Activated T-cell treated with anti-CD3 and anti-CD28 coated beads, Interleukin-2, amount 50 U/mL, for 48 hours (primary cell): ENCODE data around the gene PARD6A.

Source experiments
- DNase-seq, 2 experiments: peaks; one replicate each; pipeline ENCODE4 v3.0.0-alpha.2; 2020

PARD6A gene

DNA sequence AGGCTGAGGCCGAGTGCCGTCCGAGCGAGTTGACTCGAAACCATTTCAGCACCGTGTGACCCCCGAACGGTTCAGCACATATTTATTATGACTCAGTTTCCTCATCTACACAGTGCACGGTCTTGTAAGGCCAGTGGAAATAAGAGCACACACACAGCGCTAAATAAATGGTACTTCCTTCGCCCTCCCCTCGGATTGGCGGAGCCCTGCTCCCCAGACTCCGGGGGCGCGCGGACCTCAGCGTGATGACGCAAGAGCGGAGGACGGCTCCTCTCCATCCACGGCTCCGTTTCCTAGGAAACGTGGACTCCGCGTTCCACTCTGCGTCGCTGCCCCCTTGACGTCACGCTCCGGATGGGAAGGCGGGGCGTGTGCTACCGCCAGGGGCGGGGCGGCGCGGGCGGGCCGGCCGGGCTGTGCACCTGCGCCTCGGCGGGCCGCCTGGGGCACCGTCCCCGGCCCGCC, at the start of gene PARD6A:
PARD6A (plus strand) TSS at position 397 of the 465 bp plus-strand sequence. CDS start 79 bp downstream, outside the sequence.
- DNase-seq = peak; percentile 94 to 96

DNA sequence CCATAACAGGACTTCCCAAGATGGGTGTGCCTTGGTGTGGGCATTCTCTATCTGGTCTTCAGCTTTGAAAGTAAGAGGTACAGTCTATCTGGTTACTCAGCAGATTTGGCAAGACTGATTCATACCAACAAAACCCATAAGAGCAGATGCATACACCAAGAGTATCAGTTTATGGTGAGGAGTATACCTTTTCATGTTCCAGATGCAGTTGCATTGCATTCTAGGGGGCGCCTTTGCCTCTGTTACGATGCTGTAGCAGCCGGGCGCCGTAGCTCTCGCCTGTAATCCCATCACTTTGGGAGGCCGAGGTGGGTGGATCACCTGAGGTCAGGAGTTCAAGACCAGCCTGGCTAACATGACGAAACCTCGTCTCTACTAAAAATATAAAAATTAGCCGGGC, 47.0 kb upstream of the PARD6A start:
- DNase-seq = peak; percentile 28 to 29

DNA sequence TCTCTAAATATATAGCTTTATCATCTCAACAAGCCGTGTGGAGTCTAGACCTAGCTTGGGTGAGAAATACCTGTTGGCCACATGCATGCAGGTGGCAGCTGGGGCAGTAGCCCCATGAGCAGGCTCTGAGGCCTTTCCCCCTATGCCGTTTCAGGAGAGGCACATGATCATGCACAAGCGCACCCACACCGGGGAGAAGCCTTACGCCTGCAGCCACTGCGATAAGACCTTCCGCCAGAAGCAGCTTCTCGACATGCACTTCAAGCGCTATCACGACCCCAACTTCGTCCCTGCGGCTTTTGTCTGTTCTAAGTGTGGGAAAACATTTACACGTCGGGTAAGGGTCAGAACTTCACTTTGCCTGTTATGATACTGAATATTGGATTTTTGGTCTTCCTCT, 32.5 kb upstream of the PARD6A start:
- no peak for DNase-seq

DNA sequence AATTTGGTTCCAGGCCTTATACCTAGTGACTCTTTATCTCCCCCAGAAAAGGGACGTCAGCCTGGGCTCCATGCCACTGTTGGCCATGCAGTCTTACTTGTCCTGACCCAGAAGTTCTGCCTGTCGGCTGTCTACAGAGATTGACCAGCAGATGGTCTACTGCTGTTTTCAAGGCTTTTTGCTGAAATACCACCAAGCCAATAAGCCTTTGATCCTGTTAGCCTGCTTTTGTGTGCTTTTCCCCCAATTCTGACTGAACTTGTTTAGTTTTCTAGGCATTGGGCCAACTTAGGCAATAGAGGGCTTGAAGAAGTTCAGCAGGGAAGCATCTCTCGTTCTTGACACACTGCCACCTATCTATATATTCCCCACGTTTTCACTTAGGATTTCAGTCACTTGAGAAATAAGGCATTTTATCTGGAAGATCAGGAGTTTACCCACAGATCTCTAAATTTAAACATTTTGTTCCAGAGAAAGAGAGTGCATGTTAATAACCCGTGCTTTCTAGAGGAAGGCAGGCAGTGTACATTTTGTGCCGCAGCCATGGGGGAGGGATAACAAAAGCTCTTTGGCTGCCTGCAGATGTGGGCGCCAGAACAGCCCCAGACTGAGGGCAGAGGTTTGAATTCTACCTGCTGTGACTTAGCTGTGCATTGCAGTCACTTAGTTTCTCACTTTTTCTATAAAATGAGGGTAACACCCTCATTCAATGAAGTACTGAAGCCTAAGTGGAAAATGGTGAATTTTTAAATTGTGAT, 28.2 kb upstream of the PARD6A start:
- no peak for DNase-seq

DNA sequence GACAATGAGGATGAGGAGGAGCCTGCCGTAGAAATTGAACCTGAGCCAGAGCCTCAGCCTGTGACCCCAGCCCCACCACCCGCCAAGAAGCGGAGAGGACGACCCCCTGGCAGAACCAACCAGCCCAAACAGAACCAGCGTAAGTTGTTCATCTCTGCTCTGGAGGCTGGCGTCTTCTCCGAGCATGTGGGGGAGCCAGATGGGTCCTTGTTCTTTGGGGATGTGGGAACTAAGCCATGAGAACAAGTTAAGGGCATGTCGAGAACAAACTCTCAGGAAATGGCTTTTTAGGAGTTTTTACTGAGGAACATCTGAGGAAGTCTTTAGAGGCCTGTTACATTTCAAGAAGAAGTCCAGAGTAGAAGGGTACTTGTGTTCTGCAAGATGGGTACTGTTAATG, 24.0 kb upstream of the PARD6A start:
- DNase-seq = no peak

DNA sequence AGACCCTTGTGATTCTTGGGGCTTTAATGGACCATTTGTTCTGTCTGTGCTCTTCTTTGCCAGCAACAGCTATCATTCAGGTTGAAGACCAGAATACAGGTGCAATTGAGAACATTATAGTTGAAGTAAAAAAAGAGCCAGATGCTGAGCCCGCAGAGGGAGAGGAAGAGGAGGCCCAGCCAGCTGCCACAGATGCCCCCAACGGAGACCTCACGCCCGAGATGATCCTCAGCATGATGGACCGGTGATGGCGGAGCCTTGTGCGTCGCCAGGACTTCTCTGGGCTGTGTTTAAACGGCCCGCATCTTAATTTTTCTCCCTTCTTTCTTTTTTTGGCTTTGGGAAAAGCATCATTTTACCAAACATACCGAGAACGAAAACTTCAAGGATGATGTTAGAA, 23.1 kb upstream of the PARD6A start:
- DNase-seq = no peak

- DNase-seq = no peak
Observed at GRCh38 chr16:67641779-67642708, 18.7 kb upstream of the PARD6A start.

DNA sequence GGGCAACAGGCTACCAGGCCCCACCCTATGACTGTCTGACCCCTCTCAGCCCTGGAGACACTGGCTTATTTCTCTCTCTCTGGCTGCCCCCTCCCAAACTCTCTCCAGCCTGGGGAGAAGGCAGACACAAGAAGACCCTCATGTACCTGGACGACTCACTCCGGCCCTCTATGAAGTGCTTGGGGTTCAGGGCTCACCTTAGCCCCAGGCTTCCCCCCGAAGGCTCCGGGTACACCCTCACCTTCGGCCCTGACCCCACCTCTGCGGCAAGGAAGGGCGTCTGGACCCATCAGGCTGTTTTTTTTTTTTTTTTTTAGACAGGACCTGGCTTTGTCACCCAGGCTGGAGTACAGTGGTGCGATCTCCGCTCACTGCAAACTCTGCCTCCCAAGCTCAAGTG, 16.7 kb upstream of the PARD6A start:
- no peak for DNase-seq

DNA sequence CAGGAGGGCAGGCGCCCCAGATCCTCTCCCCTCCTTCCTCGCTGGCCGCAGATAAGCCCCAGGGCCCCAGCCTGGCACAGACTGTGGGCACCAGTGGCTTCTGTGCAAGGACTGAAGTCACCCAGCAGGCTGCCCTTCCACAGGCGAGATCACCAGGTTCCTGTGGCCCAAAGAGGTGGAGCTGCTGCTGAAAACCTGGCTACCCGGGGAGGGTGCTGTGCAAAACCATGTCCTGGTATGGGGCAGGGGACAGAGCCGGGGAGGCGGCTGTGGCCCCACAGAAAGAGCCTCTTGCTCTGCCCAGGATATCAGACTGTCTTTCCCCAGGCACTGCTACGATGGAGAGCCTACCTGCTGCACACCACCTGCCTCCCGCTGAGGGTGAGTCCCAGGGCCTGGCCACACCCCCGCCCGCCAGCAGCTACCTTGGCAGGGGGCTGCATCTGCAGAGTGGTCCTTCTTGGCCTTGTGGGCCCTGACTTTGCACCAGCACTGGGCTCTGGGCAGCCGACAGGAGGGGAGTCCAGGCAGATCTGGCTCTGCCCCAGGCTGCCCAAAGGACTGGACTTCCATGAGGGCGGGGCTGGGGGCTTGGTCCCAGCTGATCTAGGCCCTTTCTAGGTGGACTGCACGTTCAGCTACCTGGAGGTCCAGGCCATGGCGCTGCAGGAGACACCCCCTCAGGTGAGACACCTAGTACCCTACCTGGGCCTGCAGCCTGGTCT, 15.2 kb upstream of the PARD6A start:
- no peak for DNase-seq

GRCh38 chr16:67647111-67647651, 13.6 kb upstream of the PARD6A start:
- no peak for DNase-seq

- no peak for DNase-seq
Observed at GRCh38 chr16:67647681-67648080, 13.1 kb upstream of the PARD6A start.

DNA sequence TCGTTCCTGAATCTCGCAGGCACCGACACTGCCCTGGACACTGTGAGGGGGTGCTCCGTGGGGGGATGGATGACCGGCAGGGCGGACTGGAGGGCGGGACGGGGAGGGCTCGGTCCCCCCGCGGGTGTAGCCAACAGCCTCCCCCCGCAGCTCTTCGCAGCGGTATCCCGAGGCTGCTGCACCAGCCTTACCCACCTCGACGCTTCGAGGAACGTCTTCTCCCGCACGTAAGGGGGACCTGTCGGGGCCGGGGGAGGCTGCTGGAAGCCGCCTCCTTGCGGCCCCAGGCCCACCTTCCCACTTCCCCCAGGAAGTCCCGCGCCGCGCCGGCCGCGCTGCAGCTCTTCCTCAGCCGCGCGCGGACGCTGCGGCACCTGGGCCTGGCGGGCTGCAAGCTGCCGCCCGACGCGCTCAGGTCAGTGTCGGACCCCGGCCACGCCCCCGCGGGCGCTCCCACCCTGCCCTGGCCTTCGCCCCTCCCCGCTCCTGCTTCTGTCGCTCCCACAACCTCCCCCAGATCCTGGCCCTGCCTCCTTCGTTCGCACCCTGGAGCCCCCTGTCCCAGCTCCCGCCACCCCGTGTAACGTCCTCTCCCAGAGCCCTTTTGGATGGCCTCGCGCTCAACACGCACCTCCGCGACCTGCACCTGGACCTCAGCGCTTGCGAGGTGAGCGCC, 12.5 kb upstream of the PARD6A start:
- DNase-seq = no peak

- DNase-seq = no peak
Observed at GRCh38 chr16:67648764-67649407, 11.9 kb upstream of the PARD6A start.

DNA sequence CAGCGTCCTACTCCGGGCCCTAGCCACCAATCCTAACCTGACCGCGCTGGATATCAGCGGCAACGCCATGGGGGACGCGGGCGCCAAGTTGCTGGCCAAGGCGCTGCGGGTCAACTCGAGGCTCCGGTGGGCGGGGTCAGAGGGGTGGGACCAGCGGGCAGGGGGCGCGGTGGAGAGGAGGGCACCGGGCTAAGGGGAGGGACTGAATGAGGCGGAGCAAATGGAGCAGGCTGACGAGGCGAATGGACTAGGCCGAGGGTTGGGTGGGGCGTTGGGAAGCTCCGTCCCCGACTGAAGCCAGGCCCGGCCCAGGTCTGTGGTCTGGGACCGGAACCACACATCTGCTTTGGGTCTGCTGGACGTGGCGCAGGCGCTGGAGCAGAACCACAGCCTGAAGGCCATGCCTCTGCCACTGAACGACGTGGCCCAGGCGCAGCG, 11.2 kb upstream of the PARD6A start:
- DNase-seq = no peak

- DNase-seq = no peak
Observed at GRCh38 chr16:67650023-67650422, 10.7 kb upstream of the PARD6A start.

DNA sequence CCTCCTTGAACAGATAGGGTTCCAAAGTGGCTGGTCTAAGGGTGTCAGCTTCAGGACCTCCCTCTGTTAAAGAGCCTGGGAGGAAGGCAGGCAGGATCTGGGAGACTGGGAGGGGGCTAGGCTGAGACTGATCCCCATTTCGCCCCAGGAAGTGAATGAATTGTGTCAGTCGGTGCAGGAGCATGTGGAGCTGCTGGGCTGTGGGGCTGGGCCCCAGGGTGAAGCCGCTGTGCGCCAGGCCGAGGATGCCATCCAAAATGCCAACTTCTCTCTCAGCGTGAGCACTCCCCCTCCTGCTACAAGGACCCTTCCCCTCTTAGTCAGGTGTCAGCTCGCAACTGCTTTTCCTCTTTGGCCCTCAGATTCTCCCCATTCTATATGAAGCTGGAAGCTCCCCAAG, 9.7 kb upstream of the PARD6A start:
- DNase-seq = no peak

- DNase-seq = no peak
Observed at GRCh38 chr16:67651847-67652246, 8.9 kb upstream of the PARD6A start.

DNA sequence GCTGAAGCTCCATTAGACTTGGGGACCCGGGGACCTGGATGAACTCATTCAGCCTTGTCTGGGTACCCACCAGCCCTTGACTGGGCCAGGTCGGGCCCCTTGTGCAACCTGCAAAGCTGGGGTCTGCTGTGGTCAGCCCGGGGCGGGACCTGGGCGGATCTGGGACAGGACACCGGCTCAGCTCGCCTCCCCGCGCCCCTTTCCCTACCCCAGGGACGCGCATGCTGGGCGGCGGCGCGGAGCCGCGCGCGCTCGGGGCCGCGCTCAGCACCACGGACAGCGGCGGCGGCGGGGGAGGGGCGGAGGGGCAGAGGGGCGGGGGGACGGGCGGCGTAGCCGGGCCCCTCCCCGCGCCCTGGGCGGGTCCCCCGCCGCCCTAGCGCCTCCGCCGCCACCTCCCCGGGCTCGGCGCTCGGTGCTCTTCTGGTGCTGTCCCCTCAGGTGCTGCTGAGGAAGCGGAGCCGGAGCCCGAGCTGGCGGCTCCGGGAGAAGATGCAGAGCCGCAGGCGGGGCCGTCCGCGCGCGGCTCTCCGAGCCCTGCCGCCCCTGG, 8.1 kb upstream of the PARD6A start:
- DNase-seq = no peak

DNA sequence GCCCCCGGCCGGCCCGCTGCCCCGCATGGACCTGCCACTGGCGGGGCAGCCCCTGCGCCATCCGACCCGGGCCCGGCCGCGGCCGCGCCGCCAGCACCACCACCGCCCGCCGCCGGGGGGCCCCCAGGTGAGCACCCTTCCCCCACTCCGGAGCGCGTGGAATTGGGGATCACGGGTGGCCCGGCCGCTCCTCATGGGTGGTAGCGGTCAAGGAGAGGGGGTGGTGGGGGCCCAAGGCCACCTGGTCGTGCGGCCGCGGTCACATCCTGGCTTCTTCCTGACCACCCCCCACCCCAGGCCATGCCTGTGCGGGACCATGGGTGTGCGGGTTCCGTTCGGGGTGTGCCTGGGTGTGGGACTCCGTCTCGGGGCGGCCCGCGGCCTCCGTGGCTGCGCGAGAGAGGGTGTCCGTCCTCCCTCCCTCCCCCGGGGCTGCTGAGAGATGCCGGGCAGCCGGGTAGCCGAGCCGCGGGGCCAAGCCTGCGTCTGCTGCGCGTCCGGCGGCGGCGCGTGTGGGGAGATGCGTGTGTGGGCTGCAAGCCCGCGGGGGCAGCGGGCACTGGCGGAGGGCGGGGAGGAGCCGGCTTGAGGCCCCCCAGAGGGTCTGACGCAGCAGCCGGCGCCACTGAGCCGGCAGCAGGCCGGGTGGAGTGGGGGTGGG, 7.5 kb upstream of the PARD6A start:
- DNase-seq = no peak

GRCh38 chr16:67653789-67654402, 6.9 kb upstream of the PARD6A start:
- no peak for DNase-seq
